ENCODE results near the gene BAG3. TPM values are rescaled to one million over a fixed set of nuclear protein-coding genes. Genes with fewer than 3 reads are reported as not detected.

Gene BAG3
- total and polyA plus RNA-seq, 9 of the 15 experiments (the other 6 are each of a cell fraction or from before 2014, with no cell fraction given) = 2.6 to 27.4 (median 7.2) TPM

DNA sequence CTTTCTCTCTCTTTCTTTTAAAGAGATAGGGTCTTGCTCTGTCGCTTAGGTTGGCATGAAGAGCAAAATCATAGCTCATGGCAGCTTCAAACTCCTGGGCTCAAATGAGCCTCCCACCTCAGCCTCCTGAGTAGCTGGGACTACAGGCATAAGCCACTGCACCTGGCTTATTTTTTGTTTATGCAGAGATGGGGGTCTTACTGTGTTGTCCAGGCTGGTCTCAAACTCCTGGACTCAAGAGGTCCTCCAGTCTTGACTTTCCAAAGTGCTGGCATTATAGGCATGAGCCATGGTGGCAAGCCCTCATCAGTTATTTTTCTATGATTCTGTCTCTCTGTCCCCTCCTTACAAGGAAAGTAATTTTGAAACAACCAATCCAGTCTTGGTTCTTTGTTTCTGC, 1.1 kb upstream of the BAG3 start (continued):
- TF ChIP-seq MYNN (IDR thresholded peaks at IDR 0.05) = no peak
- TF ChIP-seq MYNN (CRISPR knock-in tag; IDR thresholded peaks at IDR 0.05) = no peak
- no peak for TF ChIP-seq HEY1 (CRISPR knock-in tag; IDR thresholded peaks at IDR 0.05; ENCODE audit: borderline replicate concordance)
- no peak for TF ChIP-seq NR2C1 (IDR thresholded peaks at IDR 0.05)
- TF ChIP-seq NR2C1 (tag; IDR thresholded peaks at IDR 0.05) = no peak
- no peak for TF ChIP-seq NCOA2 (IDR thresholded peaks at IDR 0.05; ENCODE audit: partially characterized antibody in 2 of 2)

DNA sequence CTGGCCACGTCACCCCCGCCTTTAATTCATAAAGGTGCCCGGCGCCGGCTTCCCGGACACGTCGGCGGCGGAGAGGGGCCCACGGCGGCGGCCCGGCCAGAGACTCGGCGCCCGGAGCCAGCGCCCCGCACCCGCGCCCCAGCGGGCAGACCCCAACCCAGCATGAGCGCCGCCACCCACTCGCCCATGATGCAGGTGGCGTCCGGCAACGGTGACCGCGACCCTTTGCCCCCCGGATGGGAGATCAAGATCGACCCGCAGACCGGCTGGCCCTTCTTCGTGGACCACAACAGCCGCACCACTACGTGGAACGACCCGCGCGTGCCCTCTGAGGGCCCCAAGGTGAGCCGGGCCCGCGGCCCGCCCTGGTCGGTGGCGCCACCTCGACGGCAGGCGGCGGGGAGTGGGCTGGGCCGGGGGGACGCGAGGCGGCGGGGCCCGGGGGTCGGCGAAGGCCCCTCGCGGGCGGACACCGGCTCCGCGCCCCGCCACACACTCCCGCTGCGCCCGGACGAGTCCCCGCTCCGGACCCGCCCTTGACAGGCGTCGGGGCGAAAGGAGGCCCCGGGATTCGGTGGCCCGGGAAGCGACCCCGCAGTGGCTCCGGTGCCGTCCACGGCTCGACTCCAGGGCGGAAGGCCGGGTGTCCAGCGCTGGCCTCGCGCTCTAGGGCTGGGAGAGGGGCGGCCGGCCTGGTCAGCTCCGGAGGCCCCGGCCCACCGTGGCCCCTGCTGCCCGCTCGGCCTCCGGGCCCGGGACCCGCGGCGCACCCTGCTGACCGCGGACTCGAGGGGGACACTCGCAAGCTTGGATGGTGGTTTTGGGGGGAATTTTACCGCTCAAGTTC, 557 bp downstream of the BAG3 start:
- POLR2A ChIA-PET = interaction anchor here (0.8 to 2.4 kb wide), 6 partner anchors 9 to 125 kb away, joined by 3 to 8 read pairs (median 4); no protein-coding TSS in a partner anchor
- Histone ChIP-seq H4K20me1 (replicated peaks; ENCODE audit: control insufficient read depth, insufficient read depth, low read length) (peaks cover 35% of the 10 kb centered on the region), H3K27ac (ENCODE audit: extremely low read depth, low read depth, low read length) (peak overlapping the region; percentile 96), H3K4me1 (replicated peaks in 1 of 2; ENCODE audit: control insufficient read depth in 2 of 2, insufficient read depth in 2 of 2, low read length in 2 of 2) (peaks cover 17 to 30% of the 10 kb centered on the region in 2 experiments; a peak in 4 of 5 replicates), H3K27me3 (ENCODE audit: control insufficient read depth in 2 of 2, insufficient read depth in 2 of 2, low read length in 2 of 2) (no peaks in the 10 kb centered on the region), H3K9me1 (ENCODE audit: control insufficient read depth, insufficient read depth, low read length) (no peaks in the 10 kb centered on the region), H3K9ac (ENCODE audit: insufficient read depth in 1 of 2, low read depth in 2 of 2, low read length in 2 of 2) (peak overlapping the region; percentile 77 to 98), H2AFZ (ENCODE audit: low read depth, low read length) (peak overlapping the region; percentile 55; the same call in 1 of the 2 replicates), H3K4me3 (peak overlapping the region; percentile 89), H3K4me2 (ENCODE audit: insufficient read depth, low read length) (peak overlapping the region; percentile 77; the same call in 1 of the 2 replicates), H3K36me3 (ENCODE audit: control insufficient read depth, insufficient read depth, low read length) (peaks cover 27% of the 10 kb centered on the region; the same call in 2 of the 3 replicates), H3K9me3 (replicated peaks; ENCODE audit: control insufficient read depth, insufficient read depth, low read depth, low read length) (no peaks in the 10 kb centered on the region), H3K79me2 (ENCODE audit: control insufficient read depth, insufficient read depth, low read length) (peaks cover 55% of the 10 kb centered on the region)
- DNase-seq (ENCODE audit: extremely low read depth in 1 of 4, low spot score in 3 of 4) (peak; percentile 25 to 55 (median 38)), FAIRE-seq (no peak), ATAC-seq (peak; percentile 36)
- in situ Hi-C loops (cut with MboI) = no loop called here
- BruUV-seq (replicated peaks) = no TSS peak
- CTCF ChIA-PET (ENCODE audit: low intra/inter-chr PET ratio) = no interaction called here
- WGBS (ENCODE audit: insufficient coverage, low coverage, missing lambda C conversion rate) = 0% methylated on average over 11 of the region's 107 CpGs
- intact Hi-C loops (cut with micrococcal nuclease) = loop anchor here (1.0 to 10.0 kb wide), 2 partner anchors 34 to 107 kb away; partner anchors contain the start of gene RGS10
- TF ChIP-seq NFXL1 (CRISPR knock-in tag; IDR thresholded peaks at IDR 0.05) = no peak
- TF ChIP-seq THRAP3 (IDR thresholded peaks at IDR 0.05; ENCODE audit: borderline replicate concordance) = no peak
- no peak for TF ChIP-seq ZNF232 (CRISPR knock-in tag; IDR thresholded peaks at IDR 0.05)
- no peak for TF ChIP-seq MEF2D (tag; conservative IDR thresholded peaks at IDR 0.05; ENCODE audit: low read depth)
- TF ChIP-seq PHTF2 (CRISPR knock-in tag; IDR thresholded peaks at IDR 0.05) = no peak
- TF ChIP-seq, protein P1, sequence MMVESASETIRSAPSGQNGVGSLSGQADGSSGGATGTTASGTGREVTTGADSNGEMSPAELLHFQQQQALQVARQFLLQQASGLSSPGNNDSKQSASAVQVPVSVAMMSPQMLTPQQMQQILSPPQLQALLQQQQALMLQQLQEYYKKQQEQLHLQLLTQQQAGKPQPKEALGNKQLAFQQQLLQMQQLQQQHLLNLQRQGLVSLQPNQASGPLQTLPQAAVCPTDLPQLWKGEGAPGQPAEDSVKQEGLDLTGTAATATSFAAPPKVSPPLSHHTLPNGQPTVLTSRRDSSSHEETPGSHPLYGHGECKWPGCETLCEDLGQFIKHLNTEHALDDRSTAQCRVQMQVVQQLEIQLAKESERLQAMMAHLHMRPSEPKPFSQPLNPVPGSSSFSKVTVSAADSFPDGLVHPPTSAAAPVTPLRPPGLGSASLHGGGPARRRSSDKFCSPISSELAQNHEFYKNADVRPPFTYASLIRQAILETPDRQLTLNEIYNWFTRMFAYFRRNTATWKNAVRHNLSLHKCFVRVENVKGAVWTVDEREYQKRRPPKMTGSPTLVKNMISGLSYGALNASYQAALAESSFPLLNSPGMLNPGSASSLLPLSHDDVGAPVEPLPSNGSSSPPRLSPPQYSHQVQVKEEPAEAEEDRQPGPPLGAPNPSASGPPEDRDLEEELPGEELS (CRISPR knock-in tag; IDR thresholded peaks at IDR 0.05; ENCODE audit: borderline replicate concordance) = no peak
- peak; percentile 56; the same call in 1 of the 2 replicates for TF ChIP-seq ZBTB7A (IDR thresholded peaks at IDR 0.05; ENCODE audit: borderline replicate concordance, control insufficient read depth, low read depth, low read length)
- no peak for TF ChIP-seq LARP7 (IDR thresholded peaks at IDR 0.05)
- TF ChIP-seq YY1 (IDR thresholded peaks at IDR 0.05; ENCODE audit: borderline replicate concordance in 1 of 3, control insufficient read depth in 1 of 3, extremely low read depth in 1 of 3, insufficient read depth in 3 of 3, insufficient read length in 1 of 3, insufficient replicate concordance in 2 of 3, low read depth in 1 of 3, low read length in 2 of 3) = peak in 1 of 3 experiments; percentile 4
- no peak for TF ChIP-seq NFYB (IDR thresholded peaks at IDR 0.05; ENCODE audit: extremely low read depth, insufficient read length)
- TF ChIP-seq STAT5B (CRISPR knock-in tag; IDR thresholded peaks at IDR 0.05) = no peak
- TF ChIP-seq, protein P2, sequence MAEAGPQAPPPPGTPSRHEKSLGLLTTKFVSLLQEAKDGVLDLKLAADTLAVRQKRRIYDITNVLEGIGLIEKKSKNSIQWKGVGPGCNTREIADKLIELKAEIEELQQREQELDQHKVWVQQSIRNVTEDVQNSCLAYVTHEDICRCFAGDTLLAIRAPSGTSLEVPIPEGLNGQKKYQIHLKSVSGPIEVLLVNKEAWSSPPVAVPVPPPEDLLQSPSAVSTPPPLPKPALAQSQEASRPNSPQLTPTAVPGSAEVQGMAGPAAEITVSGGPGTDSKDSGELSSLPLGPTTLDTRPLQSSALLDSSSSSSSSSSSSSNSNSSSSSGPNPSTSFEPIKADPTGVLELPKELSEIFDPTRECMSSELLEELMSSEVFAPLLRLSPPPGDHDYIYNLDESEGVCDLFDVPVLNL (CRISPR knock-in tag; IDR thresholded peaks at IDR 0.05; ENCODE audit: low read depth) = no peak
